Upper lobe of right lung (tissue), 1 donor: ENCODE measurements around the gene LRG1. TPM values are rescaled to one million over a fixed set of nuclear protein-coding genes. Genes with fewer than 3 reads are reported as not detected.

Source experiments
- ATAC-seq: fragments of 200-7000 bp; cut with Tn5 transposase; one replicate; pipeline ENCODE4 v1.9.1; 2020; ENCODE audit warnings: mild to moderate bottlenecking, moderate library complexity
- DNase-seq: peaks from one replicate; pipeline ENCODE4 v3.0.0-alpha.2; 2020
- H3K27ac ChIP-seq: fragments of 200-600 bp; one replicate; pipeline ENCODE4 v1.8.0; 2022
- H3K27me3 ChIP-seq: fragments of 200-600 bp; one replicate; pipeline ENCODE4 v1.8.0; 2022; ENCODE audit warnings: mild to moderate bottlenecking
- H3K36me3 ChIP-seq: fragments of 200-600 bp; one replicate; pipeline ENCODE4 v1.8.0; 2022
- H3K4me1 ChIP-seq: fragments of 200-600 bp; one replicate; pipeline ENCODE4 v1.8.0; 2022
- H3K4me3 ChIP-seq: fragments of 200-600 bp; one replicate; pipeline ENCODE4 v1.8.0; 2022; ENCODE audit warnings: mild to moderate bottlenecking
- H3K9me3 ChIP-seq: fragments of 200-600 bp; one replicate; pipeline ENCODE4 v1.8.0; 2022
- CTCF ChIP-seq: fragments of 200-600 bp; IDR thresholded peaks from one replicate; pipeline ENCODE4 v1.8.0; 2022; ENCODE audit warnings: antibody characterized with exemption
- intact Hi-C: fragments of 100-400 bp; cut with DNase I; formaldehyde crosslinking; loops from one replicate; pipeline ENCODE4 v1.11.0; 2022
- total RNA-seq: library from RNA; stranded (reverse); fragmentation: NEBNext Ultra II Directional; extraction: Animal tissue kit (Norgen Biotek cat#: 25700); gene quantifications from one replicate; pipeline ENCODE4 v1.2.1, GENCODE V29; 2021
- donor health status: DM: no; HTN: yes; CAD: no; lungs with severe emphysema.

Gene LRG1
- total RNA-seq, 1 donor from 2014 or later: 15.9 TPM

GRCh38 chr19:4488496-4488895 is 51.3 kb downstream of the LRG1 start:
- Histone ChIP-seq H3K27me3 (no peaks in the 10 kb centered on the region), H3K4me3 (no peak overlapping the region), H3K9me3 (no peaks in the 10 kb centered on the region), H3K27ac (no peak overlapping the region), H3K36me3 (peaks cover 31% of the 10 kb centered on the region), H3K4me1 (no peaks in the 10 kb centered on the region)
- no peak for DNase-seq
- no peak for TF ChIP-seq CTCF
- intact Hi-C loops: no loop called here
- no peak for ATAC-seq

GRCh38 chr19:4487572-4487971 is 52.3 kb downstream of the LRG1 start:
- no peak for ATAC-seq
- intact Hi-C loops: no loop called here
- Histone ChIP-seq H3K4me3 (no peak overlapping the region), H3K4me1 (no peaks in the 10 kb centered on the region), H3K9me3 (no peaks in the 10 kb centered on the region), H3K36me3 (peaks cover 28% of the 10 kb centered on the region), H3K27ac (no peak overlapping the region), H3K27me3 (no peaks in the 10 kb centered on the region)
- DNase-seq: no peak
- TF ChIP-seq CTCF: no peak

Other genes starting within 250 kb of the LRG1 start
- gene TMIGD2, start 237.6 kb downstream of the LRG1 start, total RNA-seq: 2.7 TPM
- 1.5 TPM for gene FSD1, start 235.4 kb downstream of the LRG1 start, total RNA-seq
- 16.1 TPM for gene STAP2, start 201.2 kb downstream of the LRG1 start, total RNA-seq
- 29.3 TPM for gene MPND, start 196.5 kb downstream of the LRG1 start, total RNA-seq
- 47.6 TPM for gene SH3GL1, start 139.5 kb downstream of the LRG1 start, total RNA-seq
- gene CHAF1A, start 137.4 kb downstream of the LRG1 start, total RNA-seq: 10.8 TPM
- gene UBXN6, start 82.2 kb downstream of the LRG1 start, total RNA-seq: 113 TPM
- gene HDGFL2, start 67.7 kb downstream of the LRG1 start, total RNA-seq: 30.6 TPM
- 4.1 TPM for gene PLIN4, start 21.6 kb downstream of the LRG1 start, total RNA-seq
- gene PLIN5, start 4.8 kb downstream of the LRG1 start, total RNA-seq: 17.2 TPM
- gene SEMA6B, start 19.6 kb upstream of the LRG1 start, total RNA-seq: 20.3 TPM
- gene TNFAIP8L1, start 99.5 kb upstream of the LRG1 start, total RNA-seq: 11.9 TPM
- gene MYDGF, start 130.3 kb upstream of the LRG1 start, total RNA-seq: 94.2 TPM
- 75.8 TPM for gene DPP9, start 183.8 kb upstream of the LRG1 start, total RNA-seq